Ovary (tissue), 9 donors: ENCODE measurements around the gene ATXN1. TPM values are rescaled to one million over a fixed set of nuclear protein-coding genes. Genes with fewer than 3 reads are reported as not detected.

Experiments used
- DNase-seq, 5 donors: peaks; one replicate each; pipeline ENCODE4 v3.0.0-alpha.2; 2019 to 2020
- H3K27ac ChIP-seq, 2 donors: fragments of 200-600 bp; one replicate each; pipeline versions ENCODE4 v1.5.1 to v1.8.0; 2019 to 2022
- H3K27me3 ChIP-seq: fragments of 200-600 bp; one replicate; pipeline ENCODE4 v1.8.0; 2022
- H3K36me3 ChIP-seq: fragments of 200-600 bp; sonication (generic); one replicate; pipeline ENCODE4 v1.5.1; 2019
- H3K4me1 ChIP-seq: one replicate; pipeline ENCODE4 v1.8.1; 2013; ENCODE audit warnings: mild to moderate bottlenecking, moderate library complexity; ENCODE audit not compliant: insufficient read depth
- H3K4me3 ChIP-seq: fragments of 200-600 bp; sonication (generic); one replicate; pipeline ENCODE4 v1.5.1; 2017
- H3K9me3 ChIP-seq, 2 donors: fragments of 200-600 bp in 1 of 2; sonication (generic) in 1 of 2; one replicate each; pipeline versions ENCODE4 v1.5.1 to v1.8.1; 2013 to 2019; ENCODE audit warnings: mild to moderate bottlenecking in 1 of 2, moderate library complexity in 1 of 2
- EP300 ChIP-seq: sonication (generic); formaldehyde crosslinking; IDR thresholded peaks from one replicate; pipeline ENCODE4 v1.6.1; 2017; ENCODE audit warnings: antibody characterized with exemption
- POLR2A ChIP-seq: fragments of 450-650 bp; IDR thresholded peaks from one replicate; pipeline ENCODE4 v1.6.1; 2017; ENCODE audit warnings: antibody characterized with exemption, mild to moderate bottlenecking, moderate library complexity
- WGBS, 3 donors: extraction: QIAGEN DNeasy Blood & Tissue Kit in 1 of 3; methylation state at CpG; one replicate each; pipeline versions ENCODE4 v1.1.5 to v1.1.7; 2013 to 2017; 5-methylcytosine and 5-hydroxymethylcytosine counted together
- intact Hi-C, 4 donors: fragments of 100-400 bp; cut with DNase I; formaldehyde crosslinking; loops; one replicate each; pipeline versions ENCODE4 v1.11.0 to v1.15.1; 2022 to 2023
- polyA plus RNA-seq, 2 donors: library from polyadenylated mRNA; stranded (reverse); fragments of 200-250 nt in 1 of 2; fragments of 350-450 nt in 1 of 2; fragmentation: Illumina TruSeq in 1 of 2; extraction: RNeasy Lipid Tissue Mini Kit (QIAGEN cat#74804) in 1 of 2; gene quantifications; one replicate each; pipeline ENCODE4 v1.2.3, GENCODE V29; 2013 to 2014
- total RNA-seq, 7 donors: library from RNA; depleted of rRNA in 2 of 7; stranded (reverse); fragments of >200 nt in 2 of 7; fragmentation: NEBNext Ultra II Directional in 3 of 7; extraction: Animal tissue kit (Norgen Biotek cat#: 25700) in 3 of 7; gene quantifications; one replicate each; pipeline versions ENCODE4 v1.1.0 to v1.2.4, GENCODE V29; 2016 to 2023
- TF ChIP-seq, protein P1 (sequence below), 3 donors: fragments of 450-650 bp in 2 of 3; fragments of 200-600 bp in 1 of 3; IDR thresholded peaks; one replicate each; pipeline versions ENCODE4 v1.5.1 to v1.8.0; 2016 to 2022; ENCODE audit warnings: antibody characterized with exemption in 3 of 3, mild to moderate bottlenecking in 1 of 3
- donor health status: DM: no; HTN: no; CAD: no; lungs with moderate emphysema.
- donor health status: DM: no; HTN: no; CAD: no.
- donor health status: Bipolar disorder and iron deficiency.
- donor health status: DM: yes; HTN: yes; CAD: no.
- donor health status: DM: no; HTN: no; CAD: no.
- donor health status: DM: yes; HTN: yes; CAD: no.

Gene ATXN1
- total and polyA plus RNA-seq, 9 donors = 7.3 to 38.2 (median 30.4) TPM

DNA sequence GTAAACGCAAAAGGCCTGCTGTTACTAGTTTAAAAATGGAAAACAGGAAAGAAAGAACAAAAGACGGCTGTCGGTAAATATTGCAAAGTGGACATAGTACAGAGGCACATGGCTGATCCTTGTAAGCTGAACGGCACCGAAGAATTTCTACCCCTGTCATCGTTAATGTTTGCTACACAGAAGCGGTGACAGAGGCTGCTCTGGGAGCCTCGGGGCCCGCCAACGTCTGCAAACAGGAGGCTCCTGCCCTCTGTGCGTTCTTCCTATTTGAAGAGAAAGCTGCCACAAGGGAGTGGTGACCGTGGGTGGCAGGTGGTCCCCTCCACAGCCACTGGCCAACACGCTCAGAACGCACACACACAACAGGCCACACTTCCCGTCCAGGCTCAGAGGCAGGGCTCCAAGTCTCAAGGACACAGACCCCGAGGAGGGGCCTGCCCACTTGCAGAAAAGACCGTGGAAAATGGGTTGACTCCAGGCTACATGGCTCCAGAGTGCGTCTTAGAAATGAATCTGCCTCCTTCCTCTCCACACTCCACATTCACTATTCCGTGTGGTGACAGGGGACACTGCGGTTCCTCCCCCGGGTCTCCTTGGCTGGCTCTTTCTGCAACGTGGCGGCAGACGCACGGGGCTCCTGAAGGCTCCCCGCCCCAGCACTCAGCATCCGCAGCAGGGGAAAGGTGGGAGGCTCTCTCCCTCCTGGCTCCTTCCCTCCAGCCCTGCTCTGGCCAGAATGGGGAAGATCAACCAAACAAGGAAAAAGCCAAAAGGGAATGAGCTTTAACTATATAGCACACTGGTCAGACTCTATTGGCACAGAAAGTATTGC is 458.3 kb downstream of the ATXN1 start:
- Histone ChIP-seq H3K27ac (no peak overlapping the region), H3K27me3 (no peaks in the 10 kb centered on the region), H3K36me3 (no peaks in the 10 kb centered on the region), H3K4me3 (no peak overlapping the region), H3K9me3 (no peaks in the 10 kb centered on the region), H3K4me1 (no peaks in the 10 kb centered on the region)
- whole genome bisulfite sequencing, 3 donors = 64 to 68% (median 65%) methylated on average over 27 of the region's 27 CpGs
- intact Hi-C loops = no loop called here
- TF ChIP-seq EP300 = no peak
- no peak for TF ChIP-seq POLR2A
- TF ChIP-seq, protein P1, sequence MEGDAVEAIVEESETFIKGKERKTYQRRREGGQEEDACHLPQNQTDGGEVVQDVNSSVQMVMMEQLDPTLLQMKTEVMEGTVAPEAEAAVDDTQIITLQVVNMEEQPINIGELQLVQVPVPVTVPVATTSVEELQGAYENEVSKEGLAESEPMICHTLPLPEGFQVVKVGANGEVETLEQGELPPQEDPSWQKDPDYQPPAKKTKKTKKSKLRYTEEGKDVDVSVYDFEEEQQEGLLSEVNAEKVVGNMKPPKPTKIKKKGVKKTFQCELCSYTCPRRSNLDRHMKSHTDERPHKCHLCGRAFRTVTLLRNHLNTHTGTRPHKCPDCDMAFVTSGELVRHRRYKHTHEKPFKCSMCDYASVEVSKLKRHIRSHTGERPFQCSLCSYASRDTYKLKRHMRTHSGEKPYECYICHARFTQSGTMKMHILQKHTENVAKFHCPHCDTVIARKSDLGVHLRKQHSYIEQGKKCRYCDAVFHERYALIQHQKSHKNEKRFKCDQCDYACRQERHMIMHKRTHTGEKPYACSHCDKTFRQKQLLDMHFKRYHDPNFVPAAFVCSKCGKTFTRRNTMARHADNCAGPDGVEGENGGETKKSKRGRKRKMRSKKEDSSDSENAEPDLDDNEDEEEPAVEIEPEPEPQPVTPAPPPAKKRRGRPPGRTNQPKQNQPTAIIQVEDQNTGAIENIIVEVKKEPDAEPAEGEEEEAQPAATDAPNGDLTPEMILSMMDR (IDR thresholded peaks at IDR 0.05) = no peak
- DNase-seq = no peak

DNA sequence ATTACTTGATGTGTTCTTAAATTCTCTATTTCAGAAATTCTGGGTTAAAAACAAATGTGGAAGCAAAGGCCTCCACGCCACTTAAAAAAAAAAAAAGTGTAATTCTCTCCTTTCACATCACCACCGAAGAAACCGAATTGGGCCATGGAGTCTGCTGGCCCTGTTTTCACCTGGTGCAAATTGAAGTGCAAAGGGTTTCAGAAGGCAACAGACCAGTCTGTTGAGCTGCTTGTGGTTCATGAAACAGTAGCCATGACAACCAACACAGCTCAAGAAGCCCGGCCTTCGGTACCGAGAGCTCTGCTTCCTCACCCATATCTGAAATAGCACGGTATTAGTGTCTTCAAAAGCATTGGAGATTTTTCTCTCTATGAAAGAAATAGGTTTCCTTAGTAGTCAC is 459.7 kb downstream of the ATXN1 start:
- Histone ChIP-seq H3K4me3 (no peak overlapping the region), H3K4me1 (no peaks in the 10 kb centered on the region), H3K27ac (no peak overlapping the region), H3K36me3 (no peaks in the 10 kb centered on the region), H3K9me3 (no peaks in the 10 kb centered on the region), H3K27me3 (no peaks in the 10 kb centered on the region)
- intact Hi-C loops = no loop called here
- 85 to 89% (median 85%) methylated on average over 7 of the region's 7 CpGs for WGBS, 3 donors
- no peak for DNase-seq
- no peak for TF ChIP-seq EP300
- TF ChIP-seq, protein P1 (IDR thresholded peaks at IDR 0.05) = no peak

DNA sequence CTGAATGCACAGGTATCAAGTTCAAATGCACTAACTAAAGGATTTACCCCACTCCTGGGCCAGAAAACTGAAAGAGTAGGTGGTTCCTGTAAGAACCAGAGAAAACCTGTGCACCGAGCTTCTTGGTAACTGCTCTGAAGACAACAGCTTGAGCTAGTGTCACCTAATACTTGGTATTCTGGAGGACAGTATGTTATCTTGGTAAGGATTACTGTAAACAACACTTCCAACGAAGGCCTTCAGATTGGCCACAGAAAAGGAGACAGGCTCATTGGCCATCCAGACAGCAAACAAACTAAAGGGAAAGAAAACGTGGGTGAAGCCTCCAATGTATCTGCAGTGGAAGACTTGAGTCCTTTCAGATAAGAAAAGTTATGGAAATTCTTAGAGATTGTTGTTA is 461.4 kb downstream of the ATXN1 start:
- no peaks in the 10 kb centered on the region for H3K9me3 ChIP-seq
- TF ChIP-seq EP300 (no peak), POLR2A (no peak)
- TF ChIP-seq, protein P1 (IDR thresholded peaks at IDR 0.05) = no peak
- H3K27me3 ChIP-seq = no peaks in the 10 kb centered on the region
- WGBS, 3 donors = 69 to 76% (median 74%) methylated on average over 3 of the region's 3 CpGs
- no peak for DNase-seq
- no peak overlapping the region for H3K27ac ChIP-seq
- intact Hi-C loops = no loop called here
- no peak overlapping the region for H3K4me3 ChIP-seq
- no peaks in the 10 kb centered on the region for H3K36me3 ChIP-seq
- no peaks in the 10 kb centered on the region for H3K4me1 ChIP-seq

DNA sequence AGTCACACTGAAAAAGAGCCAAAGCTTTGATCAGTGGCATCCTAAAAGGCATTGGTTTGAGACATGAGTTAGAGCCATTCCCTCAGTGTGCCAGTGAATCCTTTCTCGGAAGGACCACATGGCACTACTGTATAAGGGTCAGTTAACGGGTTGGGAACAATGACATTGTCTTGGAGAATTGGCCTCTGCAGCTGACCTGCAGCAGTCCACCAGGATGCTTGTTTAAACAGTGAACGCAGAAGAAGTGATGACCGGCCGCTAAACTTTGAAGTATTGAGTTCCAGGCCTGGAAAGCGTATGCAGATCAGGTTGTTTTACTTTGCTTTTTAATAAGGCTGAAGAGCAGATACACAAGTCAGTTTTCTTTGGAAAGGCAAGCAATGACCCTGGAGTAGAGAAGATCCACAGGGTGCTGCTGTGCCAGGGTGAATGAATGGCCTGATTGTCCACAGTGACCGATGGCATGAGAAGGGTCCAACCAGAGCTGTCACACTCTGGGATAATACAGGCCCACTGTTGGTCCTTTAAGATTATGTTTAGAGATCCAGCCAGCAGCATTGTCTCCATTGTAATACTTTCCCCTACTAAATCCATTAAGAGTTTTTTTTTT is 465.1 kb downstream of the ATXN1 start:
- 88 to 96% (median 94%) methylated on average over 7 of the region's 7 CpGs for WGBS, 3 donors

More for the DNA sequence above, 465.1 kb downstream of the ATXN1 start:
- H3K27me3 ChIP-seq = no peaks in the 10 kb centered on the region
- no peaks in the 10 kb centered on the region for H3K36me3 ChIP-seq
- H3K4me1 ChIP-seq = no peaks in the 10 kb centered on the region
- no peaks in the 10 kb centered on the region for H3K9me3 ChIP-seq
- intact Hi-C loops = no loop called here
- H3K27ac ChIP-seq = no peak overlapping the region
- no peak overlapping the region for H3K4me3 ChIP-seq
- no peak for DNase-seq
- TF ChIP-seq POLR2A = no peak
- TF ChIP-seq, protein P1 (IDR thresholded peaks at IDR 0.05) = no peak
- TF ChIP-seq EP300 = no peak
